ENCODE measurements around the gene PLXNA4.

Gene PLXNA4

GRCh38 chr7:132466367-132466766 is 109.9 kb downstream of the PLXNA4 start:
- no peaks in the 10 kb centered on the region for H3K4me1 ChIP-seq (ENCODE audit: control insufficient read depth, insufficient read depth, low read length)
- H3K36me3 ChIP-seq (ENCODE audit: control insufficient read depth, insufficient read depth, low read length): no peaks in the 10 kb centered on the region
- 94 to 96% methylated on average over 6 of the region's 6 CpGs for WGBS, 2 experiments
- H3K27me3 ChIP-seq (ENCODE audit: control insufficient read depth, insufficient read depth, low read length, poor library complexity, severe bottlenecking): no peaks in the 10 kb centered on the region
- no peak overlapping the region for H3K27ac ChIP-seq (ENCODE audit: insufficient read depth, low read depth, low read length, poor library complexity, severe bottlenecking)
- no peak overlapping the region for H3K4me3 ChIP-seq (ENCODE audit: insufficient read depth, low read depth, low read length)
- H3K9me3 ChIP-seq (ENCODE audit: control insufficient read depth, low read length): no peaks in the 10 kb centered on the region

DNA sequence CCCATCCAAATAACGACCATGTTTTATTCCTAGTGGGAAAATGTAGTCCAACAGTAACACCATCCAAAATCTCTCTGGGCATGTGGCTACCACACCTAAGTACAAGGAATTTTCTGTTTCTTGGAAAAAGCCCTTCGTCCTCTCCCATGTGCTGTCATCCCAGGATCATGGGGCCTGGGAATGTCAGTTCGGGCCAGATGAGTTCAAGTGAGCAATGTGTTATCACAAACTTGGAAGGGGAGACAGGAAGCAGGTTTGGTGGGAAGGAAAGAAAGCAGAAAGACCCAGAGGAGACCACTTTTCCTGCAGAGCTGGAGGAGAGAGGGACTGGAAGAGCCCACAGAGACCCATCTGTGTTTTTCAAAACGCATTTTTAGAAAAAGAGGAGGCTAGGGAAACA is 110.8 kb downstream of the PLXNA4 start:
- no peak overlapping the region for H3K27ac ChIP-seq (ENCODE audit: insufficient read depth, low read depth, low read length, poor library complexity, severe bottlenecking)
- no peaks in the 10 kb centered on the region for H3K9me3 ChIP-seq (ENCODE audit: control insufficient read depth, low read length)
- H3K4me1 ChIP-seq (ENCODE audit: control insufficient read depth, insufficient read depth, low read length): peaks cover 7% of the 10 kb centered on the region
- H3K4me3 ChIP-seq (ENCODE audit: insufficient read depth, low read depth, low read length): no peak overlapping the region
- no peaks in the 10 kb centered on the region for H3K27me3 ChIP-seq (ENCODE audit: control insufficient read depth, insufficient read depth, low read length, poor library complexity, severe bottlenecking)
- no peaks in the 10 kb centered on the region for H3K36me3 ChIP-seq (ENCODE audit: control insufficient read depth, insufficient read depth, low read length)
- WGBS, 2 experiments: 92 to 96% methylated on average over 4 of the region's 4 CpGs

DNA sequence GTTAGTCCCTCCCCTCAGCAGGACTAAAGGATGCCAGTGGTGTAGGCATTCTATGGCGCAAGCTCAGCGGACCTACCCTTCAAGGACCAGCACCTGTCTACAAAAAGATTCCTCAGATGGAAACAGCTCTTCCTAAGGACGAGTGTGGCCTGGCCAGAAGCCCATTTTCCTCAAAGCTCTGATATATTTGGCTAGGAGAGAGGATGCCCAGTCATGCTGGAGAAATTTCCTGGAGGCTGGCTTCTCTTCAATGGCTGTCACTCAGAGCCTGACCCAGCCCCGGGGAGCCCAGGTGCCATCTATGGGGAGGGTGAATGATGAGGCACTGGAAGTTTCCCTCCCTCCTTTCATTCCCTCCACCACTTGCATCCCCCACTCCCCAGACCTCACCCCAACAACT is 111.5 kb downstream of the PLXNA4 start:
- H3K4me1 ChIP-seq (ENCODE audit: control insufficient read depth, insufficient read depth, low read length): peaks cover 9% of the 10 kb centered on the region
- no peak overlapping the region for H3K27ac ChIP-seq (ENCODE audit: insufficient read depth, low read depth, low read length, poor library complexity, severe bottlenecking)
- H3K36me3 ChIP-seq (ENCODE audit: control insufficient read depth, insufficient read depth, low read length): no peaks in the 10 kb centered on the region
- H3K27me3 ChIP-seq (ENCODE audit: control insufficient read depth, insufficient read depth, low read length, poor library complexity, severe bottlenecking): no peaks in the 10 kb centered on the region
- H3K9me3 ChIP-seq (ENCODE audit: control insufficient read depth, low read length): no peaks in the 10 kb centered on the region
- 93 to 94% methylated on average over 4 of the region's 4 CpGs for WGBS, 2 experiments
- H3K4me3 ChIP-seq (ENCODE audit: insufficient read depth, low read depth, low read length): no peak overlapping the region

DNA sequence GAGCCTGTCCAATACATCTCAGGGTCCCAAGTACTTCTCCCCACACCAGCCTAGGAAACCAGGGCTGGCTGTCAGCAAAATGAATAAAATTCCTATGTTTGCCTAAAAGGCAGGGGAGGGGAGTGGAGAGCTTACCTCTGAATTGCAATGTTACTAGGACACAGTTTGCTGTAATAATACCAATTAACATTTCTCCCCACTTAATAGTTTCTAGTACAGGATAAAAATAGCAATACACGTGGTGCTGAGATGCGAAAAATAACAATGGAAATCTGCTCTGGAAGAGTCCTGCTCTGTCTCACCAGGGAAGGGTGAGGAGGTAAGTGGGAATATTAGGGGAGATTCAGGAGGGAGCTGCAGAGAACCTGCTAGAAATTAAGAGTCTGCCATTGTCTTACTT is 112.3 kb downstream of the PLXNA4 start:
- WGBS, 2 experiments: 95% methylated on average over 2 of the region's 2 CpGs
- Histone ChIP-seq H3K9me3 (ENCODE audit: control insufficient read depth, low read length) (no peaks in the 10 kb centered on the region), H3K4me1 (ENCODE audit: control insufficient read depth, insufficient read depth, low read length) (peaks cover 9% of the 10 kb centered on the region), H3K4me3 (ENCODE audit: insufficient read depth, low read depth, low read length) (no peak overlapping the region), H3K36me3 (ENCODE audit: control insufficient read depth, insufficient read depth, low read length) (no peaks in the 10 kb centered on the region), H3K27ac (ENCODE audit: insufficient read depth, low read depth, low read length, poor library complexity, severe bottlenecking) (no peak overlapping the region), H3K27me3 (ENCODE audit: control insufficient read depth, insufficient read depth, low read length, poor library complexity, severe bottlenecking) (no peaks in the 10 kb centered on the region)

GRCh38 chr7:132462478-132462877 is 113.8 kb downstream of the PLXNA4 start:
- no peak overlapping the region for H3K27ac ChIP-seq (ENCODE audit: insufficient read depth, low read depth, low read length, poor library complexity, severe bottlenecking)
- H3K4me1 ChIP-seq (ENCODE audit: control insufficient read depth, insufficient read depth, low read length): peaks cover 9% of the 10 kb centered on the region
- H3K9me3 ChIP-seq (ENCODE audit: control insufficient read depth, low read length): no peaks in the 10 kb centered on the region
- no peak overlapping the region for H3K4me3 ChIP-seq (ENCODE audit: insufficient read depth, low read depth, low read length)
- H3K27me3 ChIP-seq (ENCODE audit: control insufficient read depth, insufficient read depth, low read length, poor library complexity, severe bottlenecking): no peaks in the 10 kb centered on the region
- WGBS, 2 experiments: 91 to 100% methylated on average over 1 to 2 of the region's 2 CpGs
- H3K36me3 ChIP-seq (ENCODE audit: control insufficient read depth, insufficient read depth, low read length): no peaks in the 10 kb centered on the region

DNA sequence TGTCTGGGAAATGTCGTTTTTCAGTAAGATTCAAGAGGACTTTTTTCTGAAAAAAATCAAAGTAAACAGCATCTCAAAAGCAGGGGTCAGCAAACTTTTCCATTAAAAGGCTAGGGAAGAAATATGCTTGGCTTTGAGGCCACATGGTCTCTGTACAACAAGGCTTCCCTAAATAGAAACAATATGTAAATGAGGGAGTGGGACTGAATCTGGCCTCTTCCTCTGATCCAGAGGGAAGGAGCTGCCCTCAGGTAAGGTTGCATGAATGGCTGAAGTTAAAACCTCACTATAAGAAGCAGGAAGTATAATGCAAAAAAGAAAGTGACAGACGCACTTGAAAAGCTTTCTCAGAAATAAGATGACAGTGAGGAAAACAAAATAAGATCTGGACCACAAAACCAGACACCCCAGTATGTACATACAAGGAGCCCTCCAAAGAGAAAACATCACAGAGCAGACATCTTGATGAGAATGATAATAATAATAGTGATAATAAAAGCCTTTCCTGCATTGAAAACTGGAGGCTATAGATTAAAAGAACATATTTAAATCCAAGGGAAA is 115.2 kb downstream of the PLXNA4 start:
- H3K27me3 ChIP-seq (ENCODE audit: control insufficient read depth, insufficient read depth, low read length, poor library complexity, severe bottlenecking): no peaks in the 10 kb centered on the region
- H3K27ac ChIP-seq (ENCODE audit: insufficient read depth, low read depth, low read length, poor library complexity, severe bottlenecking): no peak overlapping the region
- H3K36me3 ChIP-seq (ENCODE audit: control insufficient read depth, insufficient read depth, low read length): no peaks in the 10 kb centered on the region
- 60 to 86% methylated on average over 2 of the region's 2 CpGs for WGBS, 2 experiments
- no peak overlapping the region for H3K4me3 ChIP-seq (ENCODE audit: insufficient read depth, low read depth, low read length)
- H3K9me3 ChIP-seq (ENCODE audit: control insufficient read depth, low read length): no peaks in the 10 kb centered on the region
- H3K4me1 ChIP-seq (ENCODE audit: control insufficient read depth, insufficient read depth, low read length): peaks cover 9% of the 10 kb centered on the region

DNA sequence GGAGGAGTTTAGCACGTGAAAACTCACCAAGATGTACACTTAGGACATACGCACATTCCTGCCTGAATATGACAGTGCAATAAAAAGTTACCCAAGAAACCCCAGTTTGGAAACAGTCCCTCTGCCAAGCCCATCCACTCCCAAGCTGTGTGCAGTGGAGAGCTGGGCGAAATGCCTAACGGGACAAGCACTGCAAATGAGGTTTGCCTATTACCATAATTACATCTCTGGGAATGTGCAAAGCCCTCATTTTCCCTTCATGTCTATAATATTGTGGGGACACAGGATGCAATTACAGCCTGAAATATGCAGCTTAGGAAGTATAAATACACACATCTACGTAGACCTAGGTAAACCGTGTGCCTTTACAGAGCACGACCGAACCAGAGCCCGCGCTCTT is 117.5 kb downstream of the PLXNA4 start:
- peaks cover 9% of the 10 kb centered on the region for H3K4me1 ChIP-seq (ENCODE audit: control insufficient read depth, insufficient read depth, low read length)
- H3K9me3 ChIP-seq (ENCODE audit: control insufficient read depth, low read length): no peaks in the 10 kb centered on the region
- H3K36me3 ChIP-seq (ENCODE audit: control insufficient read depth, insufficient read depth, low read length): no peaks in the 10 kb centered on the region
- no peak overlapping the region for H3K4me3 ChIP-seq (ENCODE audit: insufficient read depth, low read depth, low read length)
- WGBS, 2 experiments: 94 to 96% methylated on average over 10 of the region's 10 CpGs
- no peaks in the 10 kb centered on the region for H3K27me3 ChIP-seq (ENCODE audit: control insufficient read depth, insufficient read depth, low read length, poor library complexity, severe bottlenecking)
- no peak overlapping the region for H3K27ac ChIP-seq (ENCODE audit: insufficient read depth, low read depth, low read length, poor library complexity, severe bottlenecking)

DNA sequence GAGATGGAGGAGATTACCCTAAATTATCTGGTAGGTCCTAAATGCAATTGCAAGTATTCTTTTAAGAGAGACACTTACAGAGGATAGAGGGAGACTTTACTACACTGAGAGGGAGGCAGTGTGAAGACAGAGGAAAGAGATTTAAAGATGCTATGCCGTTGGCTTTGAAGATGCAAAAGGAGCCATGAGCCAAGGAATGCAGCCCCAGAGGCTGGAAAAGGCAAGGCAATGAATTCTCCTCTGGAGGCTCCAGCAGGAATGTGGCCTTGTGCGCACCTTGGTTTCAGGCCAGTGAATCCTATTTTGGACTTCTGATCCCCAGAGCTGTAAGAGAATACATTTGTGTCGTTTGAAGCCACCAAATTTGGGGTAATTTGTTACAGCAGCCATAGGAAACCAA is 118.6 kb downstream of the PLXNA4 start:
- Histone ChIP-seq H3K4me1 (ENCODE audit: control insufficient read depth, insufficient read depth, low read length) (peaks cover 9% of the 10 kb centered on the region), H3K27me3 (ENCODE audit: control insufficient read depth, insufficient read depth, low read length, poor library complexity, severe bottlenecking) (no peaks in the 10 kb centered on the region), H3K36me3 (ENCODE audit: control insufficient read depth, insufficient read depth, low read length) (no peaks in the 10 kb centered on the region), H3K27ac (ENCODE audit: insufficient read depth, low read depth, low read length, poor library complexity, severe bottlenecking) (no peak overlapping the region), H3K9me3 (ENCODE audit: control insufficient read depth, low read length) (no peaks in the 10 kb centered on the region), H3K4me3 (ENCODE audit: insufficient read depth, low read depth, low read length) (no peak overlapping the region)
- WGBS, 2 experiments: 86 to 92% methylated on average over 3 of the region's 3 CpGs

DNA sequence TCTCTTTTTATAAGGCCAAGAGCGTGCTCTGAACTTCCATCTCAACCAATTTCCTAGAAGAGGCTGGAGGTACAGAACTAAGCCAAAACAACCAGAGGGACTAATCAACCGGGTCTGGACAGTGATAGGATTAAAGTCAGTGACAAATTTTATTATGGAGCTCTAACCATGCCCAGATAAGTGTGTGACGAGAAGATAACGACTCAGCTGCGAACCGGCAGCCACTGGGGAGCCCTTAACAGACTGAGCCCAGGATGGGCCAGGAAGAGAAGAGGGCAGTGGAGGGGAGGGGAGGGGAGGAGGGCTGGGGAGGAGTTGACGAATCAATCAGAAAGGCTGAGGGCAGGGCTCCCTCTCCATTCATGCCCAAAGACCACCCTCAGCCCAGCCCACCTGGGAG is 119.9 kb downstream of the PLXNA4 start:
- peaks cover 9% of the 10 kb centered on the region for H3K4me1 ChIP-seq (ENCODE audit: control insufficient read depth, insufficient read depth, low read length)
- no peaks in the 10 kb centered on the region for H3K9me3 ChIP-seq (ENCODE audit: control insufficient read depth, low read length)
- 76 to 77% methylated on average over 7 of the region's 7 CpGs for WGBS, 2 experiments
- no peaks in the 10 kb centered on the region for H3K27me3 ChIP-seq (ENCODE audit: control insufficient read depth, insufficient read depth, low read length, poor library complexity, severe bottlenecking)
- H3K27ac ChIP-seq (ENCODE audit: insufficient read depth, low read depth, low read length, poor library complexity, severe bottlenecking): no peak overlapping the region
- H3K36me3 ChIP-seq (ENCODE audit: control insufficient read depth, insufficient read depth, low read length): no peaks in the 10 kb centered on the region
- no peak overlapping the region for H3K4me3 ChIP-seq (ENCODE audit: insufficient read depth, low read depth, low read length)

- H3K4me3 ChIP-seq (ENCODE audit: insufficient read depth, low read depth, low read length): no peak overlapping the region
- no peaks in the 10 kb centered on the region for H3K9me3 ChIP-seq (ENCODE audit: control insufficient read depth, low read length)
- no peaks in the 10 kb centered on the region for H3K27me3 ChIP-seq (ENCODE audit: control insufficient read depth, insufficient read depth, low read length, poor library complexity, severe bottlenecking)
- no peak overlapping the region for H3K27ac ChIP-seq (ENCODE audit: insufficient read depth, low read depth, low read length, poor library complexity, severe bottlenecking)
- H3K36me3 ChIP-seq (ENCODE audit: control insufficient read depth, insufficient read depth, low read length): no peaks in the 10 kb centered on the region
- 83 to 85% methylated on average over 9 of the region's 9 CpGs for WGBS, 2 experiments
- H3K4me1 ChIP-seq (ENCODE audit: control insufficient read depth, insufficient read depth, low read length): peaks cover under 1% of the 10 kb centered on the region
Measured at GRCh38 chr7:132455378-132455777, 120.9 kb downstream of the PLXNA4 start.

GRCh38 chr7:132453826-132454225 is 122.4 kb downstream of the PLXNA4 start:
- 90 to 95% methylated on average over 3 of the region's 3 CpGs for WGBS, 2 experiments
- Histone ChIP-seq H3K9me3 (ENCODE audit: control insufficient read depth, low read length) (no peaks in the 10 kb centered on the region), H3K27ac (ENCODE audit: insufficient read depth, low read depth, low read length, poor library complexity, severe bottlenecking) (no peak overlapping the region), H3K27me3 (ENCODE audit: control insufficient read depth, insufficient read depth, low read length, poor library complexity, severe bottlenecking) (no peaks in the 10 kb centered on the region), H3K36me3 (ENCODE audit: control insufficient read depth, insufficient read depth, low read length) (no peaks in the 10 kb centered on the region), H3K4me3 (ENCODE audit: insufficient read depth, low read depth, low read length) (no peak overlapping the region), H3K4me1 (ENCODE audit: control insufficient read depth, insufficient read depth, low read length) (no peaks in the 10 kb centered on the region)

Measured in ectodermal cell (in vitro differentiated cells).